IgD-negative memory B cell (primary cell): Measurements from ENCODE around the gene BTG2. TPM values are rescaled to one million over a fixed set of nuclear protein-coding genes. Genes with fewer than 3 reads are reported as not detected.
"Not testable (repeated sequence)": the region's sequence is repeated elsewhere in the genome, so short reads cannot be mapped to it uniquely, and the experiment has no call there.

ENCODE experiments used
- H3K27ac Mint-ChIP-seq, 3 donors: one replicate each; pipeline ENCODE4 v1.8.0; 2020 to 2022; ENCODE audit warnings: mild to moderate bottlenecking in 3 of 3, mixed read lengths in 3 of 3, moderate library complexity in 1 of 3
- H3K27me3 Mint-ChIP-seq: one replicate; pipeline ENCODE4 v1.8.0; 2021; ENCODE audit warnings: mixed read lengths
- H3K36me3 Mint-ChIP-seq: one replicate; pipeline ENCODE4 v1.8.0; 2020; ENCODE audit warnings: mild to moderate bottlenecking, mixed read lengths
- H3K4me1 Mint-ChIP-seq, 3 donors: one replicate each; pipeline ENCODE4 v1.8.0; 2020 to 2022; ENCODE audit warnings: mixed read lengths in 3 of 3, mild to moderate bottlenecking in 1 of 3
- H3K4me3 Mint-ChIP-seq, 4 donors: one replicate each; pipeline ENCODE4 v1.8.0; 2020 to 2022; ENCODE audit warnings: mild to moderate bottlenecking in 4 of 4, mixed read lengths in 4 of 4, moderate library complexity in 3 of 4
- H3K9me3 Mint-ChIP-seq, 3 donors: one replicate each; pipeline ENCODE4 v1.8.0; 2020 to 2021; ENCODE audit warnings: mixed read lengths in 3 of 3, mild to moderate bottlenecking in 1 of 3
- polyA plus RNA-seq: library from polyadenylated mRNA; unstranded; fragments of 300-500 nt; fragmentation: Illumina TruSeq; gene quantifications from one replicate; pipeline ENCODE4 v1.2.3, GENCODE V29; 2021

The BTG2 gene
- polyA plus RNA-seq, 1 donor from 2014 or later = 202 TPM

- H3K4me3 Mint-ChIP-seq = peak overlapping the region; percentile 95 to 99 (median 98)
- H3K4me1 Mint-ChIP-seq = peaks cover 40 to 54% (median 52%) of the 10 kb centered on the region in 3 donors
- peak overlapping the region; percentile 78 to 100 (median 99) for H3K27ac Mint-ChIP-seq
- no peaks in the 10 kb centered on the region for H3K9me3 Mint-ChIP-seq
- H3K36me3 Mint-ChIP-seq = peaks cover 36% of the 10 kb centered on the region
- H3K27me3 Mint-ChIP-seq = no peaks in the 10 kb centered on the region
Measured at GRCh38 chr1:203308923-203309331, 3.6 kb downstream of the BTG2 start.

GRCh38 chr1:203311368-203312301 is 6.3 kb downstream of the BTG2 start:
- Mint-ChIP-seq H3K27ac (peak overlapping the region in 2 of 3 donors; percentile 54 to 99), H3K36me3 (peaks cover 35% of the 10 kb centered on the region), H3K9me3 (no peaks in the 10 kb centered on the region), H3K4me3 (peak overlapping the region in 3 of 4 donors; percentile 54 to 95 (median 60)), H3K27me3 (no peaks in the 10 kb centered on the region), H3K4me1 (peaks cover 45 to 52% (median 50%) of the 10 kb centered on the region in 3 donors)

- H3K36me3 Mint-ChIP-seq = peaks cover 15% of the 10 kb centered on the region
- H3K4me3 Mint-ChIP-seq = peak overlapping the region in 1 of 4 donors; percentile 62
- H3K27me3 Mint-ChIP-seq, H3K9me3 Mint-ChIP-seq: not testable (repeated sequence)
- peak overlapping the region in 1 of 3 donors; percentile 47 for H3K27ac Mint-ChIP-seq
- H3K4me1 Mint-ChIP-seq = peaks cover 48 to 52% (median 51%) of the 10 kb centered on the region in 3 donors
Measured at GRCh38 chr1:203314025-203314759, 8.9 kb downstream of the BTG2 start.

GRCh38 chr1:203316626-203317093 is 11.3 kb downstream of the BTG2 start:
- peaks cover 48 to 51% (median 49%) of the 10 kb centered on the region in 3 donors for H3K4me1 Mint-ChIP-seq
- no peaks in the 10 kb centered on the region for H3K27me3 Mint-ChIP-seq
- no peaks in the 10 kb centered on the region for H3K9me3 Mint-ChIP-seq
- peak overlapping the region; percentile 18 to 50 (median 34) for H3K27ac Mint-ChIP-seq
- peak overlapping the region in 1 of 4 donors; percentile 6 for H3K4me3 Mint-ChIP-seq
- H3K36me3 Mint-ChIP-seq = peaks cover 5% of the 10 kb centered on the region

GRCh38 chr1:203317429-203318228 is 12.3 kb downstream of the BTG2 start:
- Mint-ChIP-seq H3K27ac (peak overlapping the region; percentile 50 to 73 (median 50)), H3K9me3 (no peaks in the 10 kb centered on the region), H3K4me3 (peak overlapping the region in 1 of 4 donors; percentile 28), H3K4me1 (peaks cover 51 to 57% (median 54%) of the 10 kb centered on the region in 3 donors), H3K27me3 (no peaks in the 10 kb centered on the region), H3K36me3 (peaks cover 5% of the 10 kb centered on the region)

- Mint-ChIP-seq H3K27me3 (no peaks in the 10 kb centered on the region), H3K36me3 (peaks cover 5% of the 10 kb centered on the region), H3K9me3 (no peaks in the 10 kb centered on the region), H3K4me3 (no peak overlapping the region), H3K27ac (peak overlapping the region in 2 of 3 donors; percentile 50 to 73), H3K4me1 (peaks cover 56 to 60% (median 59%) of the 10 kb centered on the region in 3 donors)
Measured at GRCh38 chr1:203318229-203318517, 12.9 kb downstream of the BTG2 start.

GRCh38 chr1:203320591-203321272 is 15.4 kb downstream of the BTG2 start:
- H3K4me1 Mint-ChIP-seq = peaks cover 60 to 75% (median 72%) of the 10 kb centered on the region in 3 donors
- no peaks in the 10 kb centered on the region for H3K27me3 Mint-ChIP-seq
- H3K9me3 Mint-ChIP-seq = no peaks in the 10 kb centered on the region
- peak overlapping the region; percentile 49 to 91 (median 69) for H3K4me3 Mint-ChIP-seq
- no peaks in the 10 kb centered on the region for H3K36me3 Mint-ChIP-seq
- peak overlapping the region; percentile 87 to 98 (median 96) for H3K27ac Mint-ChIP-seq

GRCh38 chr1:203321273-203322052 is 16.1 kb downstream of the BTG2 start:
- Mint-ChIP-seq H3K4me3 (peak overlapping the region; percentile 49 to 91 (median 77)), H3K36me3 (no peaks in the 10 kb centered on the region), H3K4me1 (peaks cover 60 to 78% (median 77%) of the 10 kb centered on the region in 3 donors), H3K27me3 (no peaks in the 10 kb centered on the region), H3K27ac (peak overlapping the region; percentile 87 to 98 (median 96)), H3K9me3 (no peaks in the 10 kb centered on the region)

GRCh38 chr1:203322500-203323179 is 17.3 kb downstream of the BTG2 start:
- peak overlapping the region in 3 of 4 donors; percentile 69 to 85 (median 82) for H3K4me3 Mint-ChIP-seq
- no peaks in the 10 kb centered on the region for H3K36me3 Mint-ChIP-seq
- H3K9me3 Mint-ChIP-seq = no peaks in the 10 kb centered on the region
- H3K4me1 Mint-ChIP-seq = peaks cover 61 to 75% (median 74%) of the 10 kb centered on the region in 3 donors
- no peaks in the 10 kb centered on the region for H3K27me3 Mint-ChIP-seq
- peak overlapping the region; percentile 87 to 96 (median 96) for H3K27ac Mint-ChIP-seq

GRCh38 chr1:203323587-203323986 is 18.3 kb downstream of the BTG2 start:
- Mint-ChIP-seq H3K36me3 (no peaks in the 10 kb centered on the region), H3K27me3 (no peaks in the 10 kb centered on the region), H3K4me3 (peak overlapping the region; percentile 67 to 92 (median 80)), H3K4me1 (peaks cover 62 to 79% (median 77%) of the 10 kb centered on the region in 3 donors), H3K27ac (peak overlapping the region; percentile 87 to 99 (median 98)), H3K9me3 (no peaks in the 10 kb centered on the region)

GRCh38 chr1:203324105-203325025 is 19.0 kb downstream of the BTG2 start:
- H3K9me3 Mint-ChIP-seq = no peaks in the 10 kb centered on the region
- no peaks in the 10 kb centered on the region for H3K36me3 Mint-ChIP-seq
- H3K27me3 Mint-ChIP-seq = no peaks in the 10 kb centered on the region
- peaks cover 57 to 78% (median 71%) of the 10 kb centered on the region in 3 donors for H3K4me1 Mint-ChIP-seq
- peak overlapping the region; percentile 67 to 92 (median 80) for H3K4me3 Mint-ChIP-seq
- peak overlapping the region; percentile 87 to 99 (median 98) for H3K27ac Mint-ChIP-seq

GRCh38 chr1:203325026-203325417 is 19.7 kb downstream of the BTG2 start:
- Mint-ChIP-seq H3K36me3 (no peaks in the 10 kb centered on the region), H3K4me3 (peak overlapping the region; percentile 65 to 92 (median 68)), H3K9me3 (no peaks in the 10 kb centered on the region), H3K27me3 (no peaks in the 10 kb centered on the region), H3K27ac (peak overlapping the region; percentile 87 to 99 (median 98)), H3K4me1 (peaks cover 55 to 72% (median 66%) of the 10 kb centered on the region in 3 donors)
